NCI-H82 treated with DMSO at 0.1 percent for 48 hours (cell line): ENCODE results near the gene CNST.
"Not testable (repeated sequence)": the region's sequence is repeated elsewhere in the genome, so short reads cannot be mapped to it uniquely, and the experiment has no call there.

Experiments
- DNase-seq: peaks from one replicate; lab custom pipeline; 2025; ENCODE audit not compliant: unreplicated experiment; lab: John Stamatoyannopoulos, UW

Gene CNST

GRCh38 chr1:246705368-246705767 is 139.1 kb downstream of the CNST start:
- no peak for DNase-seq

DNA sequence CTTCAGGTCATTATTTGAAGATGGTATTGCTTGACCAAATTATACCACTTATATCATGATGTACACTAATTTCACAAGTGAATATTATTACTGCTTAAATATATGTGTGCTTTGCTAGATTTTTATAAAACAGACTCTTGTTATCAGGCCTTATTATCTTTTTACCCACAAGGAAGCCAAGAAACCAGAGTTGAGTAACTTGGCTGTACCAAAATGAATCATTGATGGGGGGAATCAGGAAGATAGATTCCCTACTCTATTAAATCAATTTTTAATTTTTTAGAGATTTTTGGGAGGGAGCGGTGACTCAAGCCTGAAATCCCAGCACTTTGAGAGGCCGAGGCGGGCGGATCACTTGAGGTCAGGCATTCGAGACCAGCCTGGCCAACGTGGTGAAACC is 141.9 kb downstream of the CNST start:
- no peak for DNase-seq

DNA sequence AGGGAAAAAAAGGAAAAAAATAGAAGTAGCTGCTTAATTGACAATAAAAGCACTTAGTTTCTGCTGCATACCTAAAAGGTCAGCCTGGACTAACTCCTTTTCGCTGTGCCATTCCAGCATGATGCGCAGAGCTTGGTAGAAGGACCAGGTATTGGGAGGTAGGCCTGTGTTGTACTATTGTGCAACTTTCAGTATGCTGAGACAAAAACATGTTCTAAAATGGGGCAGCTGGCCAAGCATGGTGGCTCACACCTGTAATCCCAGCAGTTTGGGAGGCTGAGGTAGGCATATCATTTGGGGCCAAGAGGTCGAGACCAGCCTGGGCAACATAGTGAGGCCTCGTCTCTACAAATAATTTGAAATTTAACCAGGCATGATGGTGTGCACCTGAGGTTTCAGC is 142.9 kb downstream of the CNST start:
- no peak for DNase-seq

DNA sequence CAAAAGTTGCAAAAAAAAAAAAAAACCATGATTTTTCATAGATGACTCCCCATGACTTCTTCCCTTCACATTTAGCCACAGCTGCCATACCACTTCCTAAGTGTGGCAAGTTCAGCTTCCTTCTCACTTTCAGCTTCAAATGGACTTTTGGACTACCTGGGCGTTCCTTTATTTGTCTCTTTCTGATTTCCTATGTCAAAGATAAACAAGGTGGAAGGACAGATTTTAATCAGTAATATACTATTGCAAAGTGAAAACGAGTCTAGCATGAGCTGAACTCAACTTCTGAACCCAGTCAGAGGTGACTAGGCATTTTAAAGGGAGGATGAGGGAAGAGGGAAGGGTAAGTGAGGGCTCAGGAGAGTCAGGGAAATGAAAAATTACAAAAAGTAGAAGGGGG is 143.6 kb downstream of the CNST start:
- DNase-seq: no peak

GRCh38 chr1:246711548-246712003 is 145.3 kb downstream of the CNST start:
- no peak for DNase-seq

DNA sequence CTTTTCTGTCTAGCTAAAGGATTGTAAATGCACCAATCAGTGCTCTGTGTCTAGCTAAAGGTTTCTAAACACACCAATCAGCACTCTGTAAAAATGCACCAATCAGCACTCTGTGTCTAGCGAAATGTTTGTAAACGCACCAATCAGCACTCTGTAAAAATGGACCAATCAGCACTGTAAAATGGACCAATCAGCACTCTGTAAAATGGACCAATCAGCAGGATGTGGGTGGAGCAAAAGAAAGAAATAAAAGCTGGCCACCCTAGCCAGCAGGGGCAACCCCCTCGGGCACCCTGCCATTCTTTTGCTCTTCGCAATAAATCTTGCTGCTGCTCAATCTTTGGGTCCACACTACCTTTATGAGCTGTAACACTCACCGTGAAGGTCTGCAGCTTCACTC is 146.2 kb downstream of the CNST start:
- not testable (repeated sequence) for DNase-seq
